SK-N-SH treated with all-trans-retinoic acid at 6 μM for 48 hours (cell line): ENCODE data around the gene SLC22A25.

Experiments
- ATAC-seq: fragments of 200-7000 bp; cut with Tn5 transposase; 3 replicates; pipeline ENCODE4 v1.9.1; 2020; ENCODE audit warnings: mild to moderate bottlenecking, moderate library complexity
- BACH2 ChIP-seq: fragments of 250-450 bp; sonication (Bioruptor Pico); IDR thresholded peaks from 2 replicates; pipeline ENCODE4 v1.9.0; 2021; ENCODE audit warnings: mild to moderate bottlenecking, borderline replicate concordance
- CSDC2 ChIP-seq: fragments of 250-450 bp; sonication (Bioruptor Pico); IDR thresholded peaks from 2 replicates; pipeline ENCODE4 v1.5.0; 2020; ENCODE audit warnings: mild to moderate bottlenecking, moderate library complexity
- CSRNP3 ChIP-seq: fragments of 250-450 bp; sonication (Bioruptor Pico); IDR thresholded peaks from 2 replicates; pipeline ENCODE4 v1.5.1; 2021; ENCODE audit warnings: mild to moderate bottlenecking, moderate library complexity
- ESRRG ChIP-seq: fragments of 250-450 bp; sonication (Bioruptor Pico); IDR thresholded peaks from 2 replicates; pipeline ENCODE4 v1.6.1; 2021; ENCODE audit warnings: mild to moderate bottlenecking
- GLIS3 ChIP-seq: fragments of 250-450 bp; sonication (Bioruptor Pico); IDR thresholded peaks from 2 replicates; pipeline ENCODE4 v1.5.0; 2020; ENCODE audit warnings: mild to moderate bottlenecking, moderate library complexity
- ISL1 ChIP-seq: fragments of 250-450 bp; sonication (Bioruptor Pico); IDR thresholded peaks from 2 replicates; pipeline ENCODE4 v2.1.2; 2022; ENCODE audit warnings: mild to moderate bottlenecking, moderate library complexity
- OSR1 ChIP-seq: fragments of 250-450 bp; sonication (Bioruptor Pico); IDR thresholded peaks from 2 replicates; pipeline ENCODE4 v1.8.0; 2022; ENCODE audit warnings: moderate library complexity, mild to moderate bottlenecking, inconsistent platforms
- PATZ1 ChIP-seq: fragments of 250-450 bp; sonication (Bioruptor Pico); IDR thresholded peaks from 2 replicates; pipeline ENCODE4 v1.8.0; 2020; ENCODE audit warnings: mild to moderate bottlenecking, moderate library complexity, borderline replicate concordance
- PPARA ChIP-seq: fragments of 250-450 bp; sonication (Bioruptor Pico); IDR thresholded peaks from 2 replicates; pipeline ENCODE4 v1.5.0; 2020; ENCODE audit warnings: mild to moderate bottlenecking, borderline replicate concordance
- RARB ChIP-seq: fragments of 250-450 bp; sonication (Bioruptor Pico); IDR thresholded peaks from 2 replicates; pipeline ENCODE4 v1.8.0; 2021; ENCODE audit warnings: mild to moderate bottlenecking, moderate library complexity
- SNAI2 ChIP-seq: fragments of 250-450 bp; sonication (Bioruptor Pico); IDR thresholded peaks from 2 replicates; pipeline ENCODE4 v1.5.0; 2020; ENCODE audit warnings: mild to moderate bottlenecking, moderate library complexity
- TCF4 ChIP-seq: fragments of 250-450 bp; sonication (Bioruptor Pico); IDR thresholded peaks from 2 replicates; pipeline ENCODE4 v1.8.0; 2021; ENCODE audit warnings: mild to moderate bottlenecking, moderate library complexity, borderline replicate concordance
- TOX ChIP-seq: fragments of 250-450 bp; sonication (Bioruptor Pico); IDR thresholded peaks from 2 replicates; pipeline ENCODE4 v1.8.0; 2021; ENCODE audit warnings: mild to moderate bottlenecking, moderate library complexity, borderline replicate concordance
- TSHZ2 ChIP-seq: fragments of 250-450 bp; sonication (Bioruptor Pico); IDR thresholded peaks from 2 replicates; pipeline ENCODE4 v1.5.0; 2020; ENCODE audit warnings: mild to moderate bottlenecking, moderate library complexity
- ZC3H10 ChIP-seq: fragments of 250-450 bp; sonication (Bioruptor Pico); IDR thresholded peaks from 2 replicates; pipeline ENCODE4 v1.5.1; 2021; ENCODE audit warnings: mild to moderate bottlenecking, moderate library complexity
- ZFP3 ChIP-seq: fragments of 250-450 bp; sonication (Bioruptor Pico); IDR thresholded peaks from 2 replicates; pipeline ENCODE4 v1.5.0; 2020; ENCODE audit warnings: mild to moderate bottlenecking, moderate library complexity
- ZFP30 ChIP-seq: fragments of 450-650 bp; formaldehyde crosslinking; IDR thresholded peaks from 2 replicates; pipeline ENCODE4 v1.5.0; 2022; ENCODE audit warnings: mild to moderate bottlenecking, moderate library complexity
- ZNF565 ChIP-seq: fragments of 450-650 bp; formaldehyde crosslinking; conservative IDR thresholded peaks from 2 replicates; pipeline ENCODE4 v1.5.0; 2020; ENCODE audit warnings: low read depth, mild to moderate bottlenecking, moderate library complexity
- ZNF70 ChIP-seq: fragments of 450-650 bp; formaldehyde crosslinking; IDR thresholded peaks from 2 replicates; pipeline ENCODE4 v1.5.0; 2020; ENCODE audit warnings: mild to moderate bottlenecking, moderate library complexity
- ZNF8 ChIP-seq: fragments of 450-650 bp; formaldehyde crosslinking; IDR thresholded peaks from 2 replicates; pipeline ENCODE4 v1.5.0; 2020; ENCODE audit warnings: mild to moderate bottlenecking, moderate library complexity
- TF ChIP-seq, protein P1 (sequence below): fragments of 250-450 bp; sonication (Bioruptor Pico); IDR thresholded peaks from 2 replicates; pipeline ENCODE4 v1.5.1; 2020; ENCODE audit warnings: low read depth, mild to moderate bottlenecking, moderate library complexity

SLC22A25 gene

GRCh38 chr11:63280920-63281319 is 37.5 kb upstream of the SLC22A25 start:
- no peak for ATAC-seq

DNA sequence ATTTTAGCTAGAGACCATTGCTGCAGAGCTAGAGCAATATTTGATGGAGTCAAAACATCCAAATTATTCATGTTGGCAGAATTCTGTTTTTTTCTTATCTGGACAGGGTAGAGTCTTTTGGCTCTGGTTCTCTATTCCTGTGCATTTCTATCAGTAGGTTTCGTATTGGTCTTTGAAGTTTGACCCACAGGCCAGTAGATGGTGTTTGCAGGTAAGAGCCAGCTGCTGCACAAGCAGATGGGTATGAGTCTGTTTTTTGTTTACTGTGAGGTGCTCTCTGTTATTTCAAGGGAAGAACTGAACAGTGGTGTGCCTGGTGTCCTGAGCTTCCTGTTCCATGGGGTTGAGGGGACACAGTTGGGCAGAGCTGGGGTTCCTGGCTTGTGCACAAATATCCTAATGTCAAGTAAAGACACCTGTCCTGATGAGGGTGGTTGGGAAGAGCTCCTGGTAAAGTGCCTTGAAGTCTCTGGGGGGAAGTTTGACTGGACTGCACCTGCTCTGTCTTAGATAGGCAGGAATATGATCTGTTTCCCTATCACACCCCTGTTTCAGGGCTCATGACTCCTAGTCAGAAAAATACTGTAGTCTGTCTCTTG is 34.0 kb upstream of the SLC22A25 start:
- no peak for ATAC-seq
- no peak for TF ChIP-seq OSR1 (CRISPR knock-in tag)
- TF ChIP-seq ZNF565 (CRISPR knock-in tag): no peak
- TF ChIP-seq TCF4: no peak
- TF ChIP-seq PATZ1 (CRISPR knock-in tag): no peak
- no peak for TF ChIP-seq CSDC2 (CRISPR knock-in tag)
- TF ChIP-seq ZNF8 (CRISPR knock-in tag): no peak
- no peak for TF ChIP-seq GLIS3 (CRISPR knock-in tag)
- no peak for TF ChIP-seq TOX (CRISPR knock-in tag)

More at GRCh38 chr11:63280920-63281319, 37.5 kb upstream of the SLC22A25 start:
- TF ChIP-seq ISL1 (CRISPR knock-in tag): no peak
- TF ChIP-seq CSRNP3: no peak
- no peak for TF ChIP-seq GLIS3 (CRISPR knock-in tag)
- TF ChIP-seq ZNF8 (CRISPR knock-in tag): no peak

DNA sequence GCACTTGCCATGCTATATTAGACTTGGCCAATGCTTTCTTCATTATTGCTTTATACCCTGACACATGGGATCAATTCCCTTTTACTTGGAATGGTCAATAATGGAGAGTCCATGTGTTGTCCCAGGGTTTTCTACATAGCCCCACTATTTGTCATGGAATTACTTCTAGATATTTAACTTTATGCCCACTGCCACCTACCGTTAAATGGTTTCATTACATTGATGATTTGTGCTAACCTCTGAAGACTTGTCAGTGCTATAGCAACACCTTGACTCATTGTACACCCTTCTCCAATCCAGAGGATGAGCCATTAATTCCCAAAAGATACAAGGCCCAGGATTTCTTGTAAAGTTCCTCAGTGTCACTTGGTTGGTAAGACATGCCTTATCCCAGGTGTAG is 31.4 kb upstream of the SLC22A25 start:
- TF ChIP-seq ZFP3 (CRISPR knock-in tag) (no peak), BACH2 (CRISPR knock-in tag) (no peak), ESRRG (CRISPR knock-in tag) (no peak), ZC3H10 (CRISPR knock-in tag) (no peak), SNAI2 (CRISPR knock-in tag) (no peak), TOX (CRISPR knock-in tag) (no peak), CSRNP3 (no peak), TSHZ2 (CRISPR knock-in tag) (no peak), ZNF70 (no peak), CSDC2 (CRISPR knock-in tag) (no peak), RARB (CRISPR knock-in tag) (no peak)
- TF ChIP-seq, protein P1, sequence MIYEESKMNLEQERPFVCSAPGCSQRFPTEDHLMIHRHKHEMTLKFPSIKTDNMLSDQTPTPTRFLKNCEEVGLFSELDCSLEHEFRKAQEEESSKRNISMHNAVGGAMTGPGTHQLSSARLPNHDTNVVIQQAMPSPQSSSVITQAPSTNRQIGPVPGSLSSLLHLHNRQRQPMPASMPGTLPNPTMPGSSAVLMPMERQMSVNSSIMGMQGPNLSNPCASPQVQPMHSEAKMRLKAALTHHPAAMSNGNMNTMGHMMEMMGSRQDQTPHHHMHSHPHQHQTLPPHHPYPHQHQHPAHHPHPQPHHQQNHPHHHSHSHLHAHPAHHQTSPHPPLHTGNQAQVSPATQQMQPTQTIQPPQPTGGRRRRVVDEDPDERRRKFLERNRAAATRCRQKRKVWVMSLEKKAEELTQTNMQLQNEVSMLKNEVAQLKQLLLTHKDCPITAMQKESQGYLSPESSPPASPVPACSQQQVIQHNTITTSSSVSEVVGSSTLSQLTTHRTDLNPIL (CRISPR knock-in tag): no peak
- TF ChIP-seq, all 23 proteins: peak for 0

DNA sequence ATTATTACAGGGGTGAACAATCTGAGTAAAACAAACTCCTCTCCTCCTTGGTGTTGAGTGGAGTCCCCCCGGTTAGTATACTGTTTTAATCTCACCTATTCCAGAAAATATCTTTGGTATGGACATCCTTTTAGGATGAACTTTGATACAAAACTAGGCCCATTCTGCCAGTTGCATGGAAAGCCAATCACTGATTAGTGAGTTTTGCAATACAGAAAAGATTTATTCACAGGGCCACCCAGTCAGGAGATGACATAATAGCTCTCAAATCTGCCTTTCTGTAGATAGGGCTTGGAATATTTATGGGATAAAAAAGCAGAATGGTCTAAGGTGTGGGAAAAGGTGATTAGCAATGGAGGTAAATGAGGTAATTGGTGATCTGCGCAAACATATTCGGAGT is 30.3 kb upstream of the SLC22A25 start:
- ATAC-seq: no peak
- TF ChIP-seq ZFP3 (CRISPR knock-in tag) (no peak), ZFP30 (no peak), PPARA (no peak), ZNF70 (no peak), ZNF8 (CRISPR knock-in tag) (no peak), RARB (CRISPR knock-in tag) (no peak), SNAI2 (CRISPR knock-in tag) (no peak), ESRRG (CRISPR knock-in tag) (no peak), TCF4 (no peak), ISL1 (CRISPR knock-in tag) (no peak), TOX (CRISPR knock-in tag) (no peak), GLIS3 (CRISPR knock-in tag) (no peak), PATZ1 (CRISPR knock-in tag) (no peak), CSDC2 (CRISPR knock-in tag) (no peak), BACH2 (CRISPR knock-in tag) (no peak)
- TF ChIP-seq, protein P1 (CRISPR knock-in tag): no peak

More for the DNA sequence above, 31.4 kb upstream of the SLC22A25 start:
- no peak for ATAC-seq
